Measurements from ENCODE around the gene NECTIN1.

Gene NECTIN1, protein sequence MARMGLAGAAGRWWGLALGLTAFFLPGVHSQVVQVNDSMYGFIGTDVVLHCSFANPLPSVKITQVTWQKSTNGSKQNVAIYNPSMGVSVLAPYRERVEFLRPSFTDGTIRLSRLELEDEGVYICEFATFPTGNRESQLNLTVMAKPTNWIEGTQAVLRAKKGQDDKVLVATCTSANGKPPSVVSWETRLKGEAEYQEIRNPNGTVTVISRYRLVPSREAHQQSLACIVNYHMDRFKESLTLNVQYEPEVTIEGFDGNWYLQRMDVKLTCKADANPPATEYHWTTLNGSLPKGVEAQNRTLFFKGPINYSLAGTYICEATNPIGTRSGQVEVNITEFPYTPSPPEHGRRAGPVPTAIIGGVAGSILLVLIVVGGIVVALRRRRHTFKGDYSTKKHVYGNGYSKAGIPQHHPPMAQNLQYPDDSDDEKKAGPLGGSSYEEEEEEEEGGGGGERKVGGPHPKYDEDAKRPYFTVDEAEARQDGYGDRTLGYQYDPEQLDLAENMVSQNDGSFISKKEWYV

DNA sequence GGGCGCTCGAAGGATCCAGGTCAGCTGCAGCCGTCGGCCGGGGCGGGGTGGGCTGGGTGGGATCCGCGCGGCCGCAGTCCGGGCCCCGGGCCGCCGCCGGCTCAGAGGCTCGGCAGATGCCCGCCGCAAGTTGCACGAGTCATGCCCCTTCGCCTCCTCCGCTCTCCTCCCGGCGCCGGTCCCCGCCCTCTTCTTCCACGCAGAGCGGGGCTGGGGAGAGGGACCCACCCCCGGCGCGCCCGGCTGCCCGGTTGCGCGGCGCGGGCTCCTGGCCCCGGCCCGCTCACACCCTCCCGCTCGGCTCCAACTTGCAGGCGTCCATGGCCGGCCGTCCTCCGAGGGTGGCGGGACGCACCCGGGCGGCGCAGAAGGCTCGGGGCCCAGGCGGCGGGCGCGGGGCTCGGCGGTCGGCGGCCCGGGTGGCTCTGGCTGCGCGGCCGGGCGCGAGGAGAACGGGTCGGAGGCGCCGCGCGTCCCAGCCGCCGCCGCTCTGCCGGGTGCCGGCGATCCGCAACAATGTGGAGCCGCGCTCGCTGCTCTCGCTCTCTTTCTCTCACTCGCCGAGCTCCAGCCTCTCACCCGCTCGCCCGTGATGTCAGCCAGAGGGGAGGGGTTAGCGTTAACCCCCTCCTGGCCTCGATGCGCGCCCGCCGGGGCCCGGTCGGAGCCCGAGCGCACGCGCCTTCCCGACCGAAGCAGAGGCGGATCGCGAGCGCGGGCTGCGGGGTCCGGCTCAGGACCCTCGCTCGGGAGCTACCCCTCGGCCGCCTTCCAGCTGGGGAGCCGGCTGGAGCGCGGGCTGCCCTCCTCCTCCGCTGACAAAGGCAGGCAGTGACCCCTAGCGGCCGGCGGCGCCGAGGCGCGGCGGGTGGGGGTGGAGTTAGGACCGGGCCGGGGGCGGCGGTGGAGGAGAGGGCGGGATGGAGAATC lies at the start of gene NECTIN1:
Gene NECTIN1 (minus strand): TSS at position 550 of the 930 bp plus-strand sequence. CDS start 647 bp downstream, outside the sequence.
- DNase-seq = peak; percentile 78

DNA sequence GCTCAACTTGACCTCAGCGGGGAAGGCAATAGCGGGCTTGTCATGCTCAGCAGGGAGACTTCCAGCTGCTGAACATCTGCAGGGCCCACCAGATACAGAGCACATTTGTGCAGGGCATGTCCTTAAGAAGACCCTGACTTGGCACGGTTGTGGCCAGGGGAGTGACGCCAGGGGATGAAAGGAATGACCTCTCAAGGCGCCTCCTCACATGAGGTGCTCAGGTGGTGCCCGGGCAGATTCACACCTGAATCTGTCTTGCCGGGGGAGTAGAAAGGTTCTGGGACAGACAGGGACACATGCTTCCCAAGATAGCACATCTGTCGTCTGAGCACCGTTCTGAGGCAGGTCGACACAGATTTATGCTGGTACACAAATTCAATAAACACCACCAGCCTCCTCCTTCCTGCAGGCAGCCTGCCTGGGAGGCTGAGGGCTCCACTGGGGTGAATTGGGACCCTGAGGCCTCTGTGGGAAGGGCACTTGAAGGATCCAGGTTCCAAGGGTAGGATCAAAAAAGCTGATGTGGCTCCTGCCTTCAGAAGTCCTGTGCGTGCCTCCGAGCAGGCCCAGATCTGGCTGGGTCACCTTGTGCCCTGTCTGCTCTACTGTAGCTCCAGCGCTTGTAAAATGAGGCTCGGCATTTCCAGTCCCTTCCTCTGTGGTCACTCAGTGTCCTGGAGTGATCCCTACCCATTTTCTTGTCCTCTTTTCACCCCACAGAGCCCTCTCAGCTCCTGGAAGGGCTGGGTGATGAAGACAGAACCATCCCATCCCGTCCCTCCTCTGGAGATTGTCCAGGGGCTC lies 49.6 kb upstream of the NECTIN1 start:
- no peak for DNase-seq

DNA sequence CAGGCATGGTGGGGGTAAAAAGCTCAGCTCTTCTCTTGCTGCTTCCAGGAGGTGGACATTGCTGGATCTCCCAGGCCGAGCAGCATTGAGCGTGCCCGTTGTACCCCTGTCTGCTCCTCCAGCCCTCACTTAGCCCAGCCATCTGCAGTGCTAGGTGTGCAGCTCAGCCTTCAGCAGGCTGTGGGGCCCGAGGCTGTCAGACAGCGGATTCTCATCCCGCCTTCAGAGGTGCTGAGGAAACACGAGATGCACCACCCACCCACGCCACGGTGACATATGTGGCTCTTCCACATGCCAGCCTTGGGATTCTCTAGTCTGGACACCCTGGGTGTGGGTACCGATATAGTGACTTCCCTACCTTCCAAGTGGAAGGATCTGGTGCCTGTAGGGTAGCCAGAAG lies 48.9 kb upstream of the NECTIN1 start:
- no peak for DNase-seq

DNA sequence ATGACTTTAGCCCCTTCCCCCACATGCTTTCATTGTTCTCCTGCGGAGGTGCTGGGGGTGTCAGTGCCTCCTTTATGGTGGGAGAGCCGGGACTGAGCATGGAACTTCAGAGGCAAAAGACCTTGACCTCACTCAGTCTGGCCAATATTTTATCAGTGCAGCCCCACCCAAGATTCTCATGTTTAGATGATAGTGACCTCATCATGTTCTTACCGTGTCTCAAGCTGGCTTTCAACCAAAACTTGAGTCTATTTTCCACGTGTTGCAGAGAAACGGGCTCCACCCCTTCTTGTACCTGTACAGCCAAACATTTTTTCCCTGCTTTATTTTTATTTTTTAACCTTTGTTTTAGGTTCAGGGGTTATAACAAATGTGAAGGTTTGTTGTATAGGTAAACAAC lies 47.7 kb upstream of the NECTIN1 start:
- no peak for DNase-seq

DNA sequence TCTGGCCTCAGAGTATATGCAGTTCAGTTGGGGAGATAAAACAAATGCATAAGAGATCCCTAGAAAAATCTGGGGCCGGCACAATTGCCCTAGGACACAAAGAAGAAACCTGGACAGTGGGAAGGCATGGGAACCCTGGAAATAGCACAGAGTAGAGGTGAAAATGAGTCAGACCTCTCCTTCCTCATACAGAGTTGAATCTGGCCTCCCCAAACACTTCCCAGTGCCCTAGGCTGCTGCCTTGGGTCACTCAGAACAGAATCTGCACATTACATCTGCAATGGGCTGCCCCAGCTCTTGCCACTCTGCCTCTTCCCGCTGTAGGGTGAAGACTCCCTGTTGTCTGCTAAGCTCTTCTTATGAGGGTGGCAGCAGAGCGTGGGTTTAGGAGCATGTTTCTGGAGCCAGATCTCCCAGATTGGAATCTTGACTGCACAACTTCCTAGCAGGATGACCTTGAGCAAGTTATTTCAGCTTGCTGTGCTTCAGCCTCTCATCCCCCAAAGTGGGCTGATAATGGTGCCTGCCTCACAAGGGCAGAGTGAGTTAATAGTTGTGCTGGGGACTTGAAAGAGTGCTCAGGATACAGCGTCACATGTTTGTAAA lies 47.1 kb upstream of the NECTIN1 start:
- no peak for DNase-seq

DNA sequence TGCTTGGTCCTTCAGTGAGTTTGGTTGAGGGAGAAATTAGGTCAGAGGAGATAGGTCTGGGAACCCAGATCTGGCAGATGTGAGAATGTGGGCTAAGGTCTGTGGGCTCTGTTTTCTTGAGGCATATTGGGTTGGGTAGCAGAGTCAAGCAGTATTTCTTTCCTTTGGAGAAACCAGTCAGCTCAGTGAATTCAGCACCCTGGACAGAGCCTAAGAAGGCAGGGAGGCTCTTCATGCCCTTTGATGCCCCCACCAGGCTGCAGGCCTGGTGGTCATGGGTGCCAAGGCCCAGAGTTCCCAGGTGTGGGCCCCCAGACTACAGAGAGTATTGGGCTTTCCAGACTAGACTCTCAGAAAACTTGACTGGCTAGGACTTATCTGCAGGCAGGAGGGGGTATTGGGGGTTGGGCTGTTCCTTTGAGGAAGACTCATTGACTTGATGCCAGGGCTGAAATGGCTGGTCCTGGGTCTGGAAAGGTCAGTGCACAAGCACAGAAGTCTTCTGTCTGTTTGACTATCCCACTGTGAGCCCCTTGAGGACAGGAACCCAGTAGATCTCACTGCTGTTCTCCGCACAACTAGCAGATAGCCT lies 45.3 kb upstream of the NECTIN1 start:
- no peak for DNase-seq

DNA sequence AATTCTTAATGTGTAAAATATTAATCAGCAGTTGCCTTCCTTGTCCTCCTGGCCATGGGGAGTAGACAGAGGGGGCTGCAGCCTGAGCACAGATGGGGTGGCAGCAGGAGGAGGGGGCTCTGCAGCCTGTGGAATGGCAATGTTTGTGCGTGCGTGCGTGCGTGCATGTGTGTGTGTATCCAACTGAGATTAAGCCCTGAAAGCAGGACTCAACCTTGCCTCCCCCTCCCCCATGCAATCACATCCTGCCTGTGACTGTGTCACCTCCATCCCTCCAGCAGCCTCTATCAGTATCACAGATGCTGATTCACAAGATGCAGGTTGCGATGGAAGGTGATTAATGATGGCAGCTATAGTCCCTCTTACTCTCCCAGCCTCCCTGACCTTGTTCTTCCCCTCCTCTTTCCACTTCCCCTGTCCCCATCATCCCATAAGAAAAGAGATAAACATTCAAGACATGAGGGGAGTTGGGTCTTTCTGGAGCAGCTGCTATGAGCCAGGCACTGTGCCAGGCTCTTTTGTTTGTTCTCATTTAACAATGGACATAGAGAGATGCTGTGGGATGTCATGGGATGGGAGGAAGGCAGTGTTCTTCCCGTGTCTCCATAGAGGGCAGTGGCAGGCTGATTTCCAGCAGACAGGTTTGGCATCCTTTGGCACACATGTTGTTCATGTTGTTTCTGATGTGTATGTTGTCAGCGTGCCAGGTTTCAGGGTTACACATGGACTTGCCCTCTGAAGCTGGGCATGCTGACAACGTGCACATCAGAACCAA lies 43.8 kb upstream of the NECTIN1 start:
- no peak for DNase-seq

DNA sequence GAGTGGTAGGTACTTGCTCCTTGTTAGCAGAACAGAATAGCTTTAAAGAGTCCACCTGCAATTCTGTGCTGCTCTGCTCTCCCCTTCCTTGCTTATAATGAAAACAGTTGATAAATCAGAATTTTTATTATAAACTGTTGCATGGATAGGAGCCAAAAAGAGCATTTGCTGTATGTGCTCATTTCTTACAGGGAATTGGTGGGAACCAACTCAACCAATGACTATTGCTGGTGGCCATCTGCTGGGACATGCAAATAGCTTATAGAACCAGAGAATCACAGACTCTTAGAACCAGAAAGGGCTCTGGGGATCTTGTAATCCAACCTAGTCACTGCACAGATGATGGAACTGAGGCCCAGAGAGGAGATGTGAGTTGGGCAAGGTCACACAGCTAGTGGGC lies 43.1 kb upstream of the NECTIN1 start:
- no peak for DNase-seq

DNA sequence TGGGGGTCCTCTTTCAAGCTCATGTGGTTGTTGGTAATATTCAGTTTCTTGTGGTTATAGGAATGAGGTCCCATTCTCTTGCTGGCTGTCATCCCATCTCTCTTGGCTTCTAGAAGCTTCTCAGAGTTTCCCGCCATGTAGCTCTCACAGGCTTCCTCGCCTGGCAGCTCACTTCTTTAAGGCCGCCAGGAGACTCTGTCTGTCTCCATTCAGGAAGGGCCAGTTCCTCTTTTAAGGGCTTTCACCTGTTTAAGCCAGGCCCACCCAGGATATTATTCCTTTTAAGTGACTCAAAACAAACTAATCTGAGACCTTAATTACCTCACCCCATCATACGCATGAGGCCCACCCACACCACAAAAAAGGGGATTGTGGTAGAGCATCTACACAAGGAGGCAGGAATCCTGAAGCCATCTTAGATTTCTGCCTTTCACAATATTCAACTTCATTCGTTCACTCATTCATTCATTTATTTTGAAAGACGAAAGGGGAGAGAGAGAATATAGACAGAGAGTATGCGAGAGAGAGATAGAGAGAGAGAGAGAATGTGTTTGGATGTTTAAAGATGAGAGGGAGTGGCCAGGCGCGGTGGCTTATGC lies 42.3 kb upstream of the NECTIN1 start:
- DNase-seq = no peak

DNA sequence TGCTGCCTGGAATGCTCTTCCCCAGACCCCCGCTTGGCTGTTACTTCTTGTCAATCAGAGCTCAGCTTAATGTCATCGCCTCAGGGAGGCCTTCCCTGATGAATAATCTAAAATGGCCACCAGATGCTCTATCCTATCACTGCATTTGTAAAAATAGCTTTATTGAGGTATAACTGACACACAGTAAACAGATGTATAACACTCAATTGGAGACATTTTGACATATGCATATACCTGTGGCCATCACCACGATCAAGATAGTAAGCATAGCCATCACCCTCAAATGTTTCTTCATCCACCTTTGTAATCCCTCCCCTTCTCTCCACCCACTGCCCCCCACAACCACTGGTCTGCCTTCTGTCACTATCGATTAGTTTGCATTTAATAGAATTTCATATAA lies 36.6 kb upstream of the NECTIN1 start:
- DNase-seq = no peak

DNA sequence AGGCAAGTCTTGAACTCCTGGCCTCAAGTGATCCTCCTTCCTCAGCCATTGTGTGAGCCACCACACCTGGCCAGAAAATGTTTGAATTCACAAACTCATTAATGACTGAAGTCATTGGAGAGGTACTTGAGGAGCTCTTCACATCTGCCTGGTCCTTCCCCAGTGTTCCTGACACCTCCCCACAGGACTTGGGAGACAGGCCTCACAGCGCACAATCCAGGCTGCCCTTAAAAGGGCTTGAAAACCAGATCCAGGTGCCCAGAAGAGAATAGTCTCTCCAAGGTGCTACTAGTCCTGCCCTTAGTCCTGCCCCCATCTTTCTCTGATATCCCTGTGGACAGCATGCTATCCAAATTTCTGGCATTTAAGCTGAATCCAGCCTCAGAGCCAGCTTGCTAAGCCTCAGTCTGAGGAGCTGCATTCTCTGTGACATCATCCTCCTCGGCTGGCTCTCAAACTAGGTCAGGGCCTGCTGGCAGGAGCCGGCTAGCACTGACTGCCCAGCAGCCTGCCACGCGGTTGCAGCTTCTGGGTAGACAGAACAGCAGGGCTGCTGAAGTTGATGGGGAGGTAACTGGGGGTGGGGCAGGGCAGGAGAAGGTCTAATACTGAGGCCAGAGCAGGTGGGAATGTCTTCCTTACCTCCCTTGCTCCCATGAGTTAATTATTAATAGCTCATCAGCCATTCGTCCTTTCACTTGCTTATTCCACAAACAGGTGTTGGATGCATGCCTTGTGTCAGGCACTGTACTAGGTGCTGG lies 35.3 kb upstream of the NECTIN1 start:
- no peak for DNase-seq

DNA sequence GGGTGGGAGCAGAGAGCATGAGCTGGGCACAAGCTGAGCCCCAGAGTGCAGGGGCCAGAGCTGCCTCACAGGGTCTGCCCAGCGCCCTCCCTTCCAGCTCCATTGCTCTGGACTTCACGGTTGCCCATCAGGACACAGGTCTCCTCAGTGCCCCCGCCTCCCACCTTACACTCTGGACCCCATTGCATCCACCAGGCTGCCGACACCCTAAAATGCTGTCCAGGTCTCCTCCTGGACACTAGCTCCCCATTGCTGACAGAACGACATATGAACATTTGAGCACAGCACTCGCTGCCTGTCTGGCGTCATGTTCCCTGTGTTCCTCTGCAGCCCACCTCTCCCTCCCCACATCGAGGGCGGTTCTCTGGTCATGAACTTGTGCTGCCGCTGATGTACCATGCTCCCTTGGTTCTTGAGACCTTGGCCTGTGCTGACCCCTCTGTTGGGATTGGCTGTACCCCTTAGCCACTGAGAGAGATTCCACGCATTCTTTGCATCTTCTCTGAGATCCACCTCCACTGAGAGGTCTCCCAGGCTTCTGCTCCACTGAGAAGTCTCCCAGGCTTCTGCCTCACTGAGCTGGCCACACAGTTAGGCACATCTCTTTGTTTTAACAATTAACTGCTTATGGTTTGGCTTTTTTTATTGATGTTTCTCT lies 34.2 kb upstream of the NECTIN1 start:
- DNase-seq = no peak

DNA sequence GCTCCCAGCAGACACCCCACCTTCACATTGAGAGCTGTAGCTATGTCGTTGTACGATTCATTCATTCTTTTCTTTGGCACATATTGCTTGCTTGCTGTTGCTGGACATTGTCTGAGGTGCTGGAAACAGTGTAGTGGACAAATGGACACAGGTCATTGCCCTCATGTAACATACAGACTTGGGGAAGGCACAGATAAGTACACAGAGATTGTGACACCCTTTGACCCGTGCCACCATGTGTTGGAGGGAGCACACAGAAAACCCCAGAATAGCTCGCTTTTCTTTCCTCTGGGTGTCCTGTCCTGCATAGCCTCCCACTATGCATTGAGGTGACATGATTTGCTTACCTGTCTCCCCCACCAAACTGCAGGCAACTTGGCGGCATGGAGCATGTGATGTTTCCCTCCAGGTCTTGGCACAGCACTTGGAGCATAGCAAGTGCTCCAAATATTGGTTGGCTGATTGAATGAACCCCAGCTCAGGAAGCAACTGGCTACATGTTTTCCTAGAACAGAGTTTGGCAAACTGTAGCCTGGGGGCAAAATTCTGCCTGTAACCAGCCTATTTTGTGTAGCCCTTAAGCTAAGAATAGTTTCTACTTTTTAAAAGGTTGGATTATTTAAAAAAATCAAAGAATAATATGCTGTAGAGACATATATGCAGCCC lies 30.9 kb upstream of the NECTIN1 start:
- no peak for DNase-seq

DNA sequence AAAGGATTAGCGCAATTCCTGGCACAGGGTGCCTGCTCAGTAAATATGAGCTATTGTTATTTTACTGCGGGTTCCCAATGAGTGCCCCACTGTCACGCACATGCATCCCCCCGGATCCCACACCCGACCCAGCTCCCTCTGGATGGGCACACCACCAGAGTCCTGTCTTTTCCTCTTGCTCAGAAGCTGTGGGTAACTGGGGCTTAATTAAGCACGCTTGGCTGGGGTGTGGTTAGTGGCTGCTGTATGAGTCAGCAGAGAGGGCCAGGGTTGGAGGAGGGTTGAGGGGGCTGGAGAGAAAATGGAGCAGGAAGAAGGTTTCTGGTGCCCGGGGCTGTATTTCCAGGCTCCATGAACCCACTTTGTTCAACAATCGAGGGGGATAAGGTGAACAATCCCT lies 30.3 kb upstream of the NECTIN1 start:
- DNase-seq = no peak

DNA sequence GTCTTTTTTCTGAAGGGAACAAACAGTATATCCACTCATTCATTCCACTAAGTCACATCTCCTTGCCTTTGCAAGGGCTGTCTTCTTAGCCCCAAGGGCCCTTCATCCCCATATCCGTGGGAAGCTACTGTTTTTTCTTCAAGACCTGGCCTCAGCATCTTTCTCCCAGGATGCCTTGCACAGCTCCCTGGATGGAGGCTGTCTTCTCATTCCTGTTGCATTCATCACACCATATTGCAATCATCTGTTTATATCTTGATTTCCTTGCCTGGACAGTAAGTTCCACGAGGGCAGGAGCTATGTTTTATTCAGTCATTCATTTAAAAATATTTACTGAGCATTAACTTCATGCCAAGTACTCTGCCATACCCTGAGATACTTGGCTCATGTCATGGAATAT lies 29.3 kb upstream of the NECTIN1 start:
- no peak for DNase-seq

DNA sequence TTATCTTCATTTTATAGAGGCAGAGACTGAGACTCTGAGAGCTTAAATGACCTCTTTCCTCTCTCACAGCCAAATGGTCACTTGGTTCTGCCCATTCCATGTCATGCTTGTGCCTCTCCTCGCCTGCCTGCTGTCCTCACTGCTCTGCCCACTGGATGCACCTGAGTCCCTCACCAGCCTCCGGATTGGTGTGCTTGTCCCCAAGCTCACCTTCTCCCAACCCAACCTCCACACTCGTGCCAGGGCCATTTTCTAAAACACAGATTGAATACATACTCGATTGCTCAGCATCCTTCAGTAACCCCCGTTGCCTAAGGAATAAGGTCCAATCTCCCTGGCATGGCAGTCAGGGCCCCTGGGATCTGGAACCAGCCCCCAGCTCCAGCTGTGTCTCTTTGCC lies 28.4 kb upstream of the NECTIN1 start:
- DNase-seq = no peak

DNA sequence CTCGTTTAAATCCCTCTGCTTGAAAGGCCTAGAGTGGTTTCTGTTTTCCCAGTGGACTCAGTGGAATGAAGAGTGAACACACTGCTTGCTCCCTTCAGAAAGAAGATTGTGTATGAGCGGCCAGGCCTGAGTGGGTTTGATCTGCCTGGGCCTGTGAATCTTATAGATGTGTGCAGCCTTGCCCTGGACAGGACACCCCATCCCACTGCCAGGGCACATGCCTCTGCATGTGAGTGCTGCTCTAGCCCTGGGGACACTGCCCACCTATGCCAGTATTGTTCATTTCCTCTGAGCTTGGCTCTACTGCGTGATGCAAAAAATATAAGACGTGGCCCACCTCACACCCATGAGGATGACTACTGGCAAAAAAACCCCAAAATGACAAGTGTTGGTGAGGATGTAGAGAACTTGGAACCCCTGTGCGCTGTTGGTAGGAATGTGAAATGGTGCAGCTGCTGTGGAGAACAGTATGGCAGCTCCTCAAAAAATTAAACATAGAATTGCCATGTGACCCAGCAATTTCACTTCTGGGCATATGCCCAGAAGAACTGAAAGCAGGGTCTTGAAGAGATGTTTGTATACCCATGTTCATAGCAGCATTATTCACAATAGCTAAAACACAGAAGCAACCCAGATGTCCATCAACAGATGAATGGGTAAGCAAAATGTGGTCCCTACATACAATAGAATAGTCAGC lies 27.3 kb upstream of the NECTIN1 start:
- DNase-seq = no peak

Data from amniotic stem cell (primary cell).